ENCODE data around the gene NQO2.
A peak's percentile ranks its signal among the peaks of the same experiment; 100 is the strongest.
"Not testable (repeated sequence)": the region's sequence is repeated elsewhere in the genome, so short reads cannot be mapped to it uniquely, and the experiment has no call there.

The NQO2 gene

DNA sequence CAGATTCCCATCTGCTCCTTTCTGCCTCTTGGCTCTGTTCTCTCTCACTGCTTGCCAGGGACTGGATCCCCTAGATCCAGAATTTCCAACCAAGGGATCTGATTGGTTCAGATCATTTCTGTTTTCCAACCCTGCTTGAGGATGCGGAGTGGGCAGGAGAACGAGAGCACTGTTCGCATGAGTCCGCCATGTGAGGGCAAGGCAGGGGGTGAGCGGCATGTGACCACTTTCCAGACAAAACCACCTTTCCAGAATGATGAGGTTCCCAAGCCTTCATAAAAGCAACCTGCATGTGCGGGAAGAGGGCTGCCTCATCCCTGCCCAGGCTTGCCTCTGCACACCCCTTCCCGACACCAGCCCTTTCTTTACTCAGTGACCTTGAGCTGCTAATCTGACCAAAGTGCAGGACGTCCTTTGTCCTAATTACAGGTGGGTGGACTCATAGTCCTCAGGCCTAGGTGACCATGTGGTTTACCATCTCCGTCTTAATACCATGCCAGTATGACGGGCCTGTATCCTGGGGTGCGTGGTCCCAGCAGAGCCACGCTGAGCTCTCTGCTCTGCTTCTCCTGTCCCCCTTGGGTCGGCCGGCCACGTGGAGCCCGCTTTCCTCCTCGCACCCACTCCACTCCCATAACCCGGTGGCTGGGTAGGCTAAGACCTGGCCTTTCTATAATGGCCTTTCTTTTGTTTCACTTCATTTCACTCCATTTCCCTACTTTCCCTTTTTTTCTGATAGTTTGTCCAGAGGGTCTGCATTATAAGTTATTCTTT, 14.4 kb downstream of the NQO2 start:
- DNase-seq (ENCODE audit: low read depth, low spot score), result no peak

DNA sequence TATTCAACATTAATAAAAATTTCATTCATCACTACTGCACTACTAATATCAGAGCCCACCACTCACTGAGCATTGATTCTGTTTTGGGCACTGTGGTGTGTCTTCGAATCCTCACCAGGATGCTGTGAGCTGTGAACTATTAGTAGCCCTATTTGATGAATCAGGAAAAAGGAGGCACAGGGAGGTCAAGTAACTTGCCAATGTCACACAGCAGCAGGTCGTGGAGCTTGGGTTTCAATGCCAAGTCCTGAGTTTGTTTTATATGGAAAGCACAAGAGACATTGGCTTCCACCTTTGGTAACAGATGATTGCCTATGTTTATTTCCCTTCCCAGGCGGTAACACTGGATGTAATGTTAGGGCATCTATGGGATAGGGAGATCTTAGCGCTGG, 15.0 kb downstream of the NQO2 start:
- no peak for DNase-seq (ENCODE audit: low read depth, low spot score)

DNA sequence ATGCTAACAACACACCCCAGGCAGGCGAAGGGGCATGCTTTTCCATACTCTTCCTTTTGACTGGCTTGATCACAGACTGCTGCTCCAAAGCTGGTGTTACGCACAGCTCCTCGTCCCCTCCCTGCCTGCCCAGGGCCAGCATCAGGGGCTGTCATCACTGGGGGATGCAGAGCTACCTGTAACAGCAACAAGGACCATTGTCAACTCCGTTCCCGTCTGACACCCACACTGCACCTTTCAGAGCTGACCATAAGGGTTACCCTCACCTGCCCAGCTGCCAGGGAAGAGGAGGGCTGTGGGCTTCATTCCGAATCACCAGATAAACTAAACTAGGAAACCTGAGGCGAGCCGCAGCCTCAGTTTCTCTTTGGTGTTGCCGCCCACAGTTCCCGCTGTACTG, 15.4 kb downstream of the NQO2 start:
- DNase-seq (ENCODE audit: low read depth, low spot score), result no peak

DNA sequence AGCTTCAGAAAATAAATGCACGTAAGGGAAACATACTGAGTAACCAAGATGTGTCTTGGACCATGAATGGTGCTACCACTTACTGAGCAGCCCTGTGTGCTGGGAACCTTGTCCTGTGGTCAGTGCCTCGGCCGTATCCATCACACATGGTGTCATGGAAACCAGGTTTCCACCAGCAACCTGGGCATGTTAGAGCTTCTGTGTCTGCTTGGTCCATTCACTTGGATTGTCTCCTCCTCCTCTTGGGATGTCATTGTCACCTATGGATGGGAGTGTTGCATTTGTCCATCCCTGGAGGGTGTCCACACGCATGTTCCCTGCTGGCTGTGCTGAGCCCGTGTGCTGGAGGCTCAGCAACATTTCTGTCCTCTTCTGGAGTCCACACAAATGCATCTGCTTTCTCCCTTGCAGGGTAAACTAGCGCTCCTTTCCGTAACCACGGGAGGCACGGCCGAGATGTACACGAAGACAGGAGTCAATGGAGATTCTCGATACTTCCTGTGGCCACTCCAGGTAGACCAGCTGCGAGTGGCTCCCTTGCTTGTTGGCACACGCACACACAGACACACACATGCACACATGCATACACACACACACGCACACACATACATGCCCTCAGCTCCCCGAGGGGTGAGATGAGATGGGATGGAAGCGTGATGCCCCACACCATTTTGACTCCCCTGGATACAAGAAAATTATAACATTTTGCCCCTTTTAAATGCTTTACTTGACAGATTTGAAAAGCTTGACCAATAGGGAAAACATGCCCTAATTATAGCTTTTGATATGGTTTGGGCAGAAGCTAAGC, 17.0 kb downstream of the NQO2 start:
- no peak for DNase-seq (ENCODE audit: low read depth, low spot score)

- no peak for DNase-seq (ENCODE audit: low read depth, low spot score)
Observed at GRCh38 chr6:3017304-3017703, 17.6 kb downstream of the NQO2 start.

- DNase-seq (ENCODE audit: low read depth, low spot score), result no peak
Observed at GRCh38 chr6:3019065-3019464, 19.4 kb downstream of the NQO2 start.

GRCh38 chr6:3019749-3020320, 20.1 kb downstream of the NQO2 start:
- no peak for DNase-seq (ENCODE audit: low read depth, low spot score)

DNA sequence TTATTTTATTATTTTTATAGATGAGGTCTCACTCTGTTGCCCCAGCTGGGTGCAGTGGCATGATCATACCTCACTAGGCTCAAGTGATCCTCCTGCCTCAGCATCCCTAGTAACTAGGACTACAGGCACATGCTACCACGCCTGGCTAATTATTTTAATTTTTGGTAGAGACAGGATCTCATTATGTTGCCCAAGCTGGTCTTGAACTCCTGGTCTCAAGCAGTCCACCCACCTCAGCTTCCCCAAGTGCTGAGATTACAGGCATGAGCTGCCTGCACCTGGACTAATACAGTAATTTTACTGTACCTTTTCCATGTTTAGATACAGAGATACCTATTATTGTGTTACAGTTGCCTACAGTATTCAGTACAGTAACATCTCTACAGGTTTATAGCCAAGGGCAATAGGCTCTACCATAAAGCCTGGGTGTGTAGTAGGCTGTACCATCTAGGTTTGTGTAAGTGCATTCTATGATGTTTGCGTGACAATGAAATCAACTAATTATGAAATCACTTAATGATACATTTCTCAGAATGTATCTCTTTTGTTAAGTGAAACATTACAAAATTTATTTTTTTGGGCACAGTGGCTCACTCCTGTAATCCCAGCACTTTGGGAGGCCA, 21.4 kb downstream of the NQO2 start:
- not testable (repeated sequence) for DNase-seq (ENCODE audit: low read depth, low spot score)

DNA sequence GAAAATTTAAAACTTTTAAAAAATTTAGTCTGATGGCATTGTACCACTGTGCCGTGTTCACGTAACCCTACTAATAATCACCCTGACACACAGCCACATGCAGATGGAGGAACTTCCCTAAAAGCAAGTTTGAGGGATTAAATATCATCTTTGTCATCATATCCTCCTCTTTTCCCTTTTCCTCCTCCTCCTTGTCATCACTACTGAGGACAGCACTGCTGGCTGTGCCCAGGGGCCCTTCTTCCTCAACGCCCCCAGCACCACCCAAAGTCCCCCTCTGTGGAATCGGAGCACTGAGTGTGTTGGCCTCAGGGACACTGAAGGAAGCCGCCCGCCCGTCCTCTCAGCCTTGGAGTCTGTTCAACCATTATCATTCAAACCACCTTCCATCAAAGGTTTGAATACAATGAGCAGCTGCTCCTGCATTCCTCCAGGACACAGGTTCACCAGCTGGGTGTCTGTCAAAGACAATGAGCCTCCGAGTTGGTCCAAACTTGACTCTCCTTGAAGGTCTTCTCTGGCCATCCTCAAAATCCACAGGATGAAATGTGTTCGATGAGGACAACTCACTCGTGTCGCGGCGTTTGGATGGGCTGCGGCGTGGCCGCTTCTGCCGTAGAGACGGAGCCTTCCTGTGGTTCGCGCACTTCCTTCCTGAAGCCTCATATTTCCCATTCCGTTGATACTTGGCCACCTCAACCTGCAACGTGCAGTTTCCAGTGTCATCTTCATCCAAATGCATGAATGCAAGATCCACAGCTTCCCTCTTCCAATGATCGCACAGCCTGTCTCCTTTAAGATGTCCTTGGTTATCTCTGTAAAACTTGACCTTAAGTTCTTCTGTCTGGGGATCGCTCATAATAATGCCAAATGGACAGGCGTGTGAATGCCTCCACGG, 23.3 kb downstream of the NQO2 start:
- DNase-seq (ENCODE audit: low read depth, low spot score), result no peak

- peak; percentile 50 for DNase-seq (ENCODE audit: low read depth, low spot score)
Observed at GRCh38 chr6:3023663-3024483, 24.2 kb downstream of the NQO2 start.

DNA sequence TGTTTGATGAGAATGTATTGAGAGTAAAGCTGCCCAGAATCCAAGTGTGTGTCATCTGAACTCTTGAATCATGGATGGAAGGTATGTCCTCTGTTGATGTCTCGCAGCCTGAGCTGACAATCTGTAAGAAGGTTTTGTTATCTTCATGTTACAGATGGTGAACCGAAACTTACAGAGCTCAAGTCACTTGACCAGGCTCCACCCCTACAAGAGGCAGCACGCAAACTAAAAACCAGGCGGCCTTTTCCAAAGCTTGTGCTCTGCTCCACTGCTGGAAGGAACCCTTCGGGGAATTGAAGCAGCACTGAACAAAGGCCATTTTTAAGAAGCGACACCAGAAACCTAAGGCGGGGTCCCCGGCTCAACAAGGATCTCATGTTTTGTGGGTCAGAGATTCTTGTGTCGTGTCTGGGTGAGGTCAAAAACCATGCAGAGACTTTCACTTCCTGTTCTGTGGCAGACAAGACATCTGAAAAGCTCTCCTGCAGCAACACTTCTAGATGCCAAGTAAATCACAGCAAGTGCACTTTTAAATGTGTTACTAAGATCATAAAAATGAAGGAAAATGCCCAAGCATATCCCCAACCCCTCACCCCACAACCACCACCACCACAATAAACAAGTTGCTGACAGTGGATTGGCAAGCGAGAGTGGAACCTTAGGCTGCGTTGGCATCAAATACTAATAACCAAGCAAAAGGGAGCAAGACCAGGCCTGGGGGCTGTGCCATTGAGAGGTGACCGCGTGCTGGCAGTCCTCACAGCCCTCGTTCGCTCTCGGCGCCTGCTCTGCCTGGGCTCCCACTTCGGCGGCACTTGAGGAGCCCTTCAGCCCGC, 27.3 kb downstream of the NQO2 start:
- no peak for DNase-seq (ENCODE audit: low read depth, low spot score)

- DNase-seq (ENCODE audit: low read depth, low spot score), result not testable (repeated sequence)
Observed at GRCh38 chr6:3028156-3028555, 28.5 kb downstream of the NQO2 start.

DNA sequence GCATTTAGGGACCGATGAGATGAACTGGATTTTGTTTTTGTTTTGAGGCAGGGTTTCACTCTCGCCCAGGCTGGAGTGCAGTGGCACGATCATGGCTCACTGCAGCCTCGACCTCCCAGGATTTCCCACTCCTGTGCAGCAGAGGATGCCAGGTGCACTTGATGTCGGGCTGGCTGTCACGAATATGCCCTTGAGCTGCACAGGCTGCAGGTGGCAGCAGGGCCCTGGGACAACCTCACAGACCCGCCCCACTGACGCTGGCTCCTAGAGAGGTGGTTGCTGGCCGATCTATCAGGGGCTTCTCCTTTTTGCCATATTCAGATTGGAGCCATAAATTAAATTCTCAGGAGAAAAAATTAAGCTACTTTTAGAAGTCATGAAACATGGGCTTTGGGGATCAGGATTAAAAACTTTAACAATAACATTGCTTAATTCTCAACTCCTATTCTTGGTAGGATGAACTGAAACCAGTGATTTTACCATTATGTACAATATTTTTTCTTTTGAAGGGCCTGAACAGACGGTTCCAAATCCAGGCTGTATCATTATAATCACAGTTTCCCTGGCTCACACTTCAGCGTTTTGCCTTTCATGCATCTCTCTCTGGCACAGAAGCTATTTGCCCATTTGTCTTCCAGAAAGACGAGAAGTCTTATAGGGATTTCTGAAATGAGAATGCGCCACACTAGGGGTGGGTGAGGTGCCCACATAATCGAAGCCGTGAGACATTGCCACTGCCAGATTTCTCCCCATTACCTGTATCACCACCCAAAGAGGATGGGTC, 32.4 kb downstream of the NQO2 start:
- DNase-seq (ENCODE audit: low read depth, low spot score), result no peak

DNA sequence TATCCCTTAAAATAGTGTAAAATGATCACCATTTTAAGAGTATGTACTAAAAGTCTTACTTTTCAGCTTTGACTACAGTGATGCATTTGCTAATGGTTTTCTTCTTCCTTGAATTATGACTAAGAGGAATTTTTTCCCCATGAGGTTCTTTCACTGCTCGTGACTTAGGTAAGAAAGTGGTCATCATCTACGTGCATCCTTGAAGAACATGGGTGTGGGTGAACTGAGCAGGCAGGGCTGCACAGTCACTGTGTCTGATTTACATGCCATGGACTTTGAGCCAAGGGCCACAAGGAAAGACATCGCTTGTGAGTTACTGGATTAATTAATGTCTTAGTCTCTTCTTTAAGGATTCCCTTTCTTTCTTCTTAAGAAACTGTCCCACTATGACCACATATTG, 33.3 kb downstream of the NQO2 start:
- DNase-seq (ENCODE audit: low read depth, low spot score), result no peak

GRCh38 chr6:3033652-3034051, 34.0 kb downstream of the NQO2 start:
- DNase-seq (ENCODE audit: low read depth, low spot score), result no peak

DNA sequence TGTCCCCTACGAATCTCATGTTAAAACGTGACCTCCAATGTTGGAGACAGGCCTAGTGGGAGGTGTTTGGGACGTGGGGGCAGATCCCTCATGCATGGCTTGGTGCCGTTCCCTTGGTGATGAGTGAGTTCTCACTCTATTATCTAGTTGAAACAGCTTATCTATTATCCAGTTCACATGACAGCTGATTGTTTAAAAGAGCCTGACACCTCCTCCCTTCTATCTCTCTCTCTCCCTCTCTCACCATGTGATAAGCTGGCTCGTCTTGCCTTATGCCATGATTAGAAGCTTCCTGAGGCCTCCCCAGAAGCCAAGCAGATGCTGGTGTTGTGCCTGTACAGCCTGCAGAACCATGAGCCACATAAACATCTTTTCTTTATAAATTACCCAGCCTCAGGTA, 35.7 kb downstream of the NQO2 start:
- DNase-seq (ENCODE audit: low read depth, low spot score), result no peak

DNA sequence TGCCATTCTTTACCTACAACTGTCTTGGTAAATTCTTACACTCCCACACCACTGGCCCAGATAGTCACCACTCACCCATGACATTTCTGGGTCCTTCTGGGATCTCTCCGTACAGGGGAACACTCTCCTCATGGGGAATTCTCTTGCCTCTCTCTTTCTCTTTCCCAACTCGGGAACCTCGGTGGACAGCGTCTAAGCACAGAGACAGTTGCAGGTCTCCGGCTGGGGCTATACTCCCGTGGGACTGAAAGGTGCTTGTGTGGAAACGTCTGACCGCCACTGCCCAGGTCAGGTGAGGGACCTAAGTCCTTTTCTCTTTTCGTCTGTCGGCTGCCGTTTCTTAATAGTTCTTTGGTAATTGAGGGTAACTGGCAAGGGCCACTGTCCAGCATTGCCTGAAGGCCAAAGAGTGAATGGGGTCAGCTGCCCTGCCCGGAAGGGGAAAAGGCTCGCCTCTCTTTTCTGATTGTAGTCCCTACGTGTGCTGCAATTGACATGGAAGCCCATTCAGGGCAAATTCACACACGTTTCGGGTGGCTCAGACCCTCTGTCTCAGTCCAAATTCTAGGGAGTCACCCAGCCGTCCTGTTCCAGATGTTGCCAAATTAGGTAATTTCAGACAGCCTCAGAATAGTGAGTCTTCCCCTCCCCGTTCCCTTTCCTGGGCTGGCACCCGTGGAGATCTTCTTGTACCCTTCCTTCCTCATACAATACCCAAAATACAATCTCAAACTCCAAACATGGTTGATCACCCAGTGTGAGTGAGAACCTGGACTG, 37.4 kb downstream of the NQO2 start:
- no peak for DNase-seq (ENCODE audit: low read depth, low spot score)
